ENCODE measurements around the gene NTHL1.

DNA sequence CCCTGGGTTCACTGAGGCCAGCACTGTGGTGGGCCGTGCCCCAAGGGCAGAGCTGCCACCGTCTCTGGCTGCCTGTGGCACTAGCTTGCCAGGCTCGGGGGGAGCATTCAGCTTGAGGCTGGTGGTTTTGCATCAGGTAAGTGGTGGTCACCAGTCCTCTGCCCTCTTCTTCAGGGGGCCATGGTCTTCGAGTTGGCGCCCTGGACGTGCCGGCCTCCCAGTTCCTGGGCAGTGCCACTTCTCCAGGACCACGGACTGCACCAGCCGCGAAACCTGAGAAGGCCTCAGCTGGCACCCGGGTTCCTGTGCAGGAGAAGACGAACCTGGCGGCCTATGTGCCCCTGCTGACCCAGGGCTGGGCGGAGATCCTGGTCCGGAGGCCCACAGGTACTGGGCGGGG is 32.4 kb upstream of the NTHL1 start:
- TF ChIP-seq, protein P1, sequence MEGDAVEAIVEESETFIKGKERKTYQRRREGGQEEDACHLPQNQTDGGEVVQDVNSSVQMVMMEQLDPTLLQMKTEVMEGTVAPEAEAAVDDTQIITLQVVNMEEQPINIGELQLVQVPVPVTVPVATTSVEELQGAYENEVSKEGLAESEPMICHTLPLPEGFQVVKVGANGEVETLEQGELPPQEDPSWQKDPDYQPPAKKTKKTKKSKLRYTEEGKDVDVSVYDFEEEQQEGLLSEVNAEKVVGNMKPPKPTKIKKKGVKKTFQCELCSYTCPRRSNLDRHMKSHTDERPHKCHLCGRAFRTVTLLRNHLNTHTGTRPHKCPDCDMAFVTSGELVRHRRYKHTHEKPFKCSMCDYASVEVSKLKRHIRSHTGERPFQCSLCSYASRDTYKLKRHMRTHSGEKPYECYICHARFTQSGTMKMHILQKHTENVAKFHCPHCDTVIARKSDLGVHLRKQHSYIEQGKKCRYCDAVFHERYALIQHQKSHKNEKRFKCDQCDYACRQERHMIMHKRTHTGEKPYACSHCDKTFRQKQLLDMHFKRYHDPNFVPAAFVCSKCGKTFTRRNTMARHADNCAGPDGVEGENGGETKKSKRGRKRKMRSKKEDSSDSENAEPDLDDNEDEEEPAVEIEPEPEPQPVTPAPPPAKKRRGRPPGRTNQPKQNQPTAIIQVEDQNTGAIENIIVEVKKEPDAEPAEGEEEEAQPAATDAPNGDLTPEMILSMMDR (conservative IDR thresholded peaks at IDR 0.05; ENCODE audit: low read depth in 2 of 2), result no peak
- TF ChIP-seq REST (IDR thresholded peaks at IDR 0.05; ENCODE audit: unreplicated experiment) (no peak), POLR2AphosphoS5 (IDR thresholded peaks at IDR 0.05; ENCODE audit: low read depth) (no peak), EZH2 (IDR thresholded peaks at IDR 0.05; ENCODE audit: low read depth, unreplicated experiment) (no peak), ZNF331 (CRISPR knock-in tag; IDR thresholded peaks at IDR 0.05; ENCODE audit: low read depth) (no peak), STAT1 (IDR thresholded peaks at IDR 0.05; ENCODE audit: unreplicated experiment) (no peak)
- TF ChIP-seq, protein P2, sequence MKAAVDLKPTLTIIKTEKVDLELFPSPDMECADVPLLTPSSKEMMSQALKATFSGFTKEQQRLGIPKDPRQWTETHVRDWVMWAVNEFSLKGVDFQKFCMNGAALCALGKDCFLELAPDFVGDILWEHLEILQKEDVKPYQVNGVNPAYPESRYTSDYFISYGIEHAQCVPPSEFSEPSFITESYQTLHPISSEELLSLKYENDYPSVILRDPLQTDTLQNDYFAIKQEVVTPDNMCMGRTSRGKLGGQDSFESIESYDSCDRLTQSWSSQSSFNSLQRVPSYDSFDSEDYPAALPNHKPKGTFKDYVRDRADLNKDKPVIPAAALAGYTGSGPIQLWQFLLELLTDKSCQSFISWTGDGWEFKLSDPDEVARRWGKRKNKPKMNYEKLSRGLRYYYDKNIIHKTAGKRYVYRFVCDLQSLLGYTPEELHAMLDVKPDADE (IDR thresholded peaks at IDR 0.05), result no peak

Measured in GM23338 (cell line).